HG03575 (cell line): ENCODE data around the gene ODC1.

Experiments used
- ATAC-seq: cut with Tn5 transposase; IDR thresholded peaks from one replicate; pipeline ENCODE4 v1.9.1; 2021; ENCODE audit not compliant: unreplicated experiment, insufficient number of reproducible peaks, low FRiP score; ENCODE audit errors: extremely low read depth

ODC1 gene

DNA sequence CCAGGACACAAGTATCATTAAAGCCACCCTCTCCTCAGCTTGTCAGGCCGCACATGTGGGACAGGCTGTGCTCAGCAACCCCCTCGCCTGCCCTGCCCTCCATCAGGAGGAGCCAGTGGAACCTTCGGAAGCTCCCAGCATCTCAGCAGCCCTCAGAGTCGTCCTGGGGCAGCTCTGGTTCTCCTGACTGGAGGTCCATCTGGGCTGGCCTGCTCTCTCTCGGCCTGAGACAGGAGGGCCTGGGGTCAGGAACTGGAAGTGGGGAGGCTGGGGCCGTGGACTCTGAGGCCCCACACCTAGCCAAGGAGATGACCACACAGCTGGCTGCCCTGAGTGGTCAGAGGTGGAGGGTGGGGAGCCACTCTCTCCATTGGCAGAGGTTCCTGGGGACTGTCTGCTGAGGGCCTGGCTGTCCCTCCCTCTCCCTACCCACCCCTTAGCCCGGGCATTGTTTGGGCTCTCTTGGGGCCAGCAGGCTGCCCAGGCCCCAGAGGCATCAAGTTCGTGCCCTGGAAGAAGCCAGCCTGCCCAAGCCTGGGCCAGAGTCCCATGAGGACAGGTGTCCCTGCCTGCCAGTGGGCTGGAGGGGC is 23.1 kb downstream of the ODC1 start:
- no peak for ATAC-seq

DNA sequence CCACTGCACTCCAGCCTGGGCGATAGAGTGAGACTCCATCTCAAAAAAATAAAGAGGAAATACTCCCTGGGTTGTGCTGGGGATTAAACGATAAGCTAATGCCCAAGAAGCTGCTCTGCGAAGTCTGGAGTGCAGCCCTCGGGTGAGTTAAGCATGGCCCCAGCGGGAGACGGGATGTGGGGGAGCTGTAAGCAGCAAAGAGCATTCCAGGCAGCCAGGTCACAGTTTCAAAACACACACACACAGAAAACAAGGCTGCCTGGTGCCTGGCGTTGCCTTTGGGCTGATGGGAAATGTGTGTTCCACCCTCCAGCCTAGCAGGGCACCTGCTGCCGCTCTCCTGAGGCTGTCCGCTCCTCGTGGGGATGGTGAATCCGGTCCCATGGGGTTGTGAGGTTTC is 24.1 kb downstream of the ODC1 start:
- no peak for ATAC-seq

- no peak for ATAC-seq
Observed at GRCh38 chr2:10423400-10423774, 24.7 kb downstream of the ODC1 start.

GRCh38 chr2:10422732-10423399 is 25.3 kb downstream of the ODC1 start:
- no peak for ATAC-seq

DNA sequence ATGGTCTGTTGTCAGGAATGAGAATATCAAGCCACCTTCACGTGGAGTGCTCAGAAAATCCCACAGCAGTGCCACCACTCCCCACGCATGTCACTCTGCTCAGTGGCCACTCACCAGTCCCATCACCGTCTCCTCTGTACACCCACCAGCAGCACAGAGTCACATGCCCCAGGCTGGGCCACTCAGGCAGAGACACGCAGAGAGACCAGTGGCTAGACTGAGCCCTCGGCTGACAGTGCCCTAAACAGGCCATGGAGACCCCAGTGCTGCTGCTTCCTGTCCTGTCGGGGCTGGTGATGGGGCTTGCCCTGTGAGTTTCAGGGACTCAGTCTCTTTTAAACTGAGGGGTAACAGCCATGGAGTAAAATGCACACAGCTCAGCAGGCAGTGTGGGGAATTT is 25.9 kb downstream of the ODC1 start:
- ATAC-seq = no peak

GRCh38 chr2:10419553-10420257 is 28.4 kb downstream of the ODC1 start:
- no peak for ATAC-seq

GRCh38 chr2:10417551-10418335 is 30.4 kb downstream of the ODC1 start:
- ATAC-seq = no peak

GRCh38 chr2:10415640-10416039 is 32.5 kb downstream of the ODC1 start:
- no peak for ATAC-seq

DNA sequence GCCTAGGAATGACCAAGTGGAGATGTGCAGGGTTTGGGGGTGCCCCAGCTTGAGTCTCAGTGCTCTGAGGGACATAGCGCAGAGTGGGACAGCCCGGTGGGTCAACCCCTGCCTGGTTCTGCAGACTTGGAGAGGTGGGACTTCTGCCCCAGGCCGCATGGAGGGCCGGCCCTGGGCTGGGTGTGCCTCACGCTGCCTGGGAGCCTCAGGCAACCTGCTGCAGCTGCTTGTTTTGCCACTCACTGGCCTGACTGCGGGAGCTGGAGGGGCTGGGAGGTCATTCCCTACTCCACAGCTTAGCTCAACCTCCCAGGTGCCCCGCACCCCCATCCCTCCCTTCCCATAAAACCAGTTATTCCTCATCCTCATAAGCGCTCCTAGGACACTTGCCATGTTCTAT is 33.1 kb downstream of the ODC1 start:
- ATAC-seq = no peak

DNA sequence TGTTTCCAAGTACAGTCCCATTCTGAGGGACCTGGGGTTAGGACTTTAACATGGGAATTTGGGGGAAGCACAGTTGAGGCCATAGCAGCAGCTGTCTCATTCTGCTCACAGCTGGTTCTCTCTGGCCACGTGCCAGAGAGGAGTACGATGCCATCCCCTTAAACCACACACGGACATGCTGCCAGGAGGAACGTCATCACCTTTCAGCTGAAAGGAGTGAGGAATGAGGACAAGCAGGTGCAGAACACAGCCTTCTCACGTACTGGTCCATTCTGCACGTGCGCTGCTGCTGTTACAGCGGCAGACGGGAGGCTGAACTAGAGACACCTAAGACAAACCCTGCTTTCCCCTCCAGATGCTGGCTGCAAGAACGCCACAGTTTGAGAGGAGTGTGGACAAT is 33.5 kb downstream of the ODC1 start:
- no peak for ATAC-seq

- ATAC-seq = no peak
Observed at GRCh38 chr2:10413991-10414451, 34.1 kb downstream of the ODC1 start.

DNA sequence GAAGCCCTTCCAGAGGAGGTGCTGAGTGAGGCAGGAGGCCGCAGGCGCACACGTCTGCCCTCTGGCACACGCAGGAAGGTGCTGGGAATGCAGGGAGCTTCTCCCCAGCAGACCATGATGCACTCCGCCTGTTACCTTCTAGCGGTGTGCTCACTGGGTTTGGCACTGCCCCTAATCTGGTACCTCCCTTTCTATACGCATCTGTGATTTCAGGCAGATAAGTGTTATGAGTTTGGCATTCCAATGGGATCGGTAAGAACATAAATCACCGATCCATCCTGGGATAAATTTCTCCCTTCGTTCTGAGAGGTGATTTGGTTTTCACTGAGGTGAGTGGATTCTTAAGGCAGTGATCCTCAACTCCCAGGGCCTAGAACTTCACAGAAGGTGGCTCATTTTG is 34.6 kb downstream of the ODC1 start:
- ATAC-seq = no peak

GRCh38 chr2:10412380-10412779 is 35.7 kb downstream of the ODC1 start:
- ATAC-seq = no peak

DNA sequence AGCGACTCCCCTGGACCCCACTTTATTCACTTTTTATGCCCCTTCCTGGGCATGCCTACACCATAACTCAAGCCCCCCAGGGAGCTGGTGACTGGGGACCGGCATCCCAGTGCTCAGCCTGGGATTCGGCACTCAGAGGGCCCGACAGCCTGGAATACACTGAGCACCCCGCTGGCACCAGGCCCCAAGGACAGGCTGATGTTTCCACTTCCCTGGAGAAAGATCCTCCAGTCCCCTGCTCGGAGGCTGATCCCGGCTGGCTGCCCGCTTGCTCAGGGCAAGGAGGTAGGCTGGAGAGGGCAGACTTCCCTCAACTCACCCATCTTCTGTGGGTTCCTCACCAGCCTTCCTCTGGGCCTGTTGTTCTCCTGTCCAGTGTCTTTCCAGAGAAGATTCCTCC is 36.6 kb downstream of the ODC1 start:
- ATAC-seq = no peak

GRCh38 chr2:10410823-10411437 is 37.2 kb downstream of the ODC1 start:
- no peak for ATAC-seq

GRCh38 chr2:10410001-10410822 is 37.9 kb downstream of the ODC1 start:
- ATAC-seq = peak; percentile 66

- no peak for ATAC-seq
Observed at GRCh38 chr2:10408649-10409579, 39.2 kb downstream of the ODC1 start.
